IMR-90 (cell line): ENCODE results near the gene MGME1. TPM values are rescaled to one million over a fixed set of nuclear protein-coding genes. Genes with fewer than 3 reads are reported as not detected.

ENCODE experiments used
- ATAC-seq: fragments of 200-7000 bp; cut with Tn5 transposase; 2 replicates; pipeline ENCODE4 v1.9.1; 2020; ENCODE audit warnings: low read depth, mild to moderate bottlenecking, moderate library complexity
- BruUV-seq: library from RNA; stranded (reverse); fragments of 400-500 nt; replicated peaks from 2 replicates; lab custom pipeline; 2021; lab: Mats Ljungman, UMichigan
- CTCF ChIA-PET: fragments of 300-600 bp; formaldehyde crosslinking; extraction: SDS; loops from one replicate; lab custom pipeline; 2021; ENCODE audit warnings: antibody characterized with exemption; lab: Yijun Ruan, JAX
- POLR2A ChIA-PET: fragments of 300-600 bp; sonication (Branson Sonifier 250); formaldehyde crosslinking; loops from one replicate; lab custom pipeline; 2022; ENCODE audit warnings: antibody characterized with exemption; ENCODE audit not compliant: unreplicated experiment; lab: Charles Lee
- DNase-seq: peaks from one replicate; pipeline ENCODE4 v3.0.0; 2013
- H2AFZ ChIP-seq: replicated peaks from 2 replicates; pipeline ENCODE3; 2013; ENCODE audit warnings: low read length, mild to moderate bottlenecking; ENCODE audit not compliant: poor library complexity
- H2AK5ac ChIP-seq: 2 replicates; pipeline ENCODE4 v1.6.1; 2013; ENCODE audit warnings: low read depth, low read length, inconsistent platforms
- H2AK9ac ChIP-seq: replicated peaks from 2 replicates; pipeline ENCODE3; 2013; ENCODE audit warnings: mild to moderate bottlenecking, low read depth, low read length, moderate library complexity; ENCODE audit not compliant: poor library complexity
- H2BK120ac ChIP-seq: 2 replicates; pipeline ENCODE4 v1.6.1; 2013; ENCODE audit warnings: low read depth, low read length, inconsistent platforms
- H2BK15ac ChIP-seq: 3 replicates; pipeline ENCODE4 v1.6.1; 2013; ENCODE audit warnings: low read depth, low read length, inconsistent platforms
- H2BK20ac ChIP-seq: 2 replicates; pipeline ENCODE4 v1.6.1; 2013; ENCODE audit warnings: low read depth, mild to moderate bottlenecking, inconsistent platforms, low read length, moderate library complexity
- H2BK5ac ChIP-seq: 2 replicates; pipeline ENCODE4 v1.6.1; 2013; ENCODE audit warnings: mild to moderate bottlenecking, low read depth, low read length, inconsistent platforms; ENCODE audit not compliant: poor library complexity, severe bottlenecking
- H3K14ac ChIP-seq: replicated peaks from 2 replicates; pipeline ENCODE4 v1.6.1; 2013; ENCODE audit warnings: low read depth, low read length, inconsistent platforms
- H3K18ac ChIP-seq: 2 replicates; pipeline ENCODE4 v1.6.1; 2013; ENCODE audit warnings: low read depth, low read length, control low read depth
- H3K23ac ChIP-seq: 2 replicates; pipeline ENCODE4 v1.6.1; 2013; ENCODE audit warnings: low read depth, low read length, inconsistent platforms
- H3K27ac ChIP-seq: 2 replicates; pipeline ENCODE4 v1.5.1; 2013; ENCODE audit warnings: mild to moderate bottlenecking, control low read depth, low read length; ENCODE audit not compliant: insufficient read depth
- H3K27me3 ChIP-seq: 2 replicates; pipeline ENCODE4 v1.6.1; 2013; ENCODE audit warnings: low read length; ENCODE audit not compliant: control insufficient read depth, insufficient read depth
- H3K36me3 ChIP-seq: 2 replicates; pipeline ENCODE4 v1.6.1; 2013; ENCODE audit warnings: low read length, mixed read lengths; ENCODE audit not compliant: control insufficient read depth, insufficient read depth
- H3K4ac ChIP-seq: 2 replicates; pipeline ENCODE4 v1.6.1; 2013; ENCODE audit warnings: low read depth, low read length, inconsistent platforms
- H3K4me1 ChIP-seq: 2 replicates; pipeline ENCODE4 v1.6.1; 2013; ENCODE audit warnings: low read length, mixed read lengths; ENCODE audit not compliant: control insufficient read depth, insufficient read depth
- H3K4me2 ChIP-seq: 2 replicates; pipeline ENCODE4 v1.6.1; 2013; ENCODE audit warnings: low read depth, mild to moderate bottlenecking, control low read depth, low read length, moderate library complexity
- H3K4me3 ChIP-seq: 2 replicates; pipeline ENCODE4 v1.5.1; 2013; ENCODE audit warnings: low read depth, mild to moderate bottlenecking, control low read depth, low read length, moderate library complexity; ENCODE audit not compliant: insufficient read depth
- H3K56ac ChIP-seq: 2 replicates; pipeline ENCODE4 v1.6.1; 2013; ENCODE audit warnings: low read length, inconsistent platforms; ENCODE audit not compliant: insufficient read depth; ENCODE audit errors: extremely low read depth
- H3K79me1 ChIP-seq, 2 experiments: 2 replicates each; pipeline ENCODE4 v1.6.1; 2013; ENCODE audit warnings: low read length in 2 of 2, inconsistent platforms in 1 of 2, low read depth in 1 of 2
- H3K9ac ChIP-seq: 2 replicates; pipeline ENCODE4 v1.6.1; 2013; ENCODE audit warnings: low read depth, low read length, control low read depth
- H3K9me1 ChIP-seq: 2 replicates; pipeline ENCODE4 v1.6.1; 2013; ENCODE audit warnings: low read length, inconsistent platforms; ENCODE audit not compliant: insufficient read depth
- H3K9me3 ChIP-seq: 2 replicates; pipeline ENCODE4 v1.6.1; 2013; ENCODE audit warnings: low read length; ENCODE audit not compliant: control insufficient read depth, insufficient read depth
- H4K20me1 ChIP-seq: 2 replicates; pipeline ENCODE4 v1.6.1; 2013; ENCODE audit warnings: low read length, inconsistent platforms; ENCODE audit not compliant: insufficient read depth
- H4K5ac ChIP-seq: 2 replicates; pipeline ENCODE4 v1.6.1; 2013; ENCODE audit warnings: mild to moderate bottlenecking, low read depth, low read length, control low read depth
- H4K8ac ChIP-seq, 2 experiments: 2 replicates each; pipeline ENCODE4 v1.6.1; 2013; ENCODE audit warnings: low read depth in 2 of 2, low read length in 2 of 2, control low read depth in 1 of 2, inconsistent platforms in 1 of 2
- H4K91ac ChIP-seq: 2 replicates; pipeline ENCODE4 v1.6.1; 2013; ENCODE audit warnings: low read depth, low read length, inconsistent platforms; ENCODE audit not compliant: insufficient read depth
- BHLHE40 ChIP-seq: fragments of 150-350 bp; IDR thresholded peaks from 2 replicates; pipeline ENCODE4 v1.6.1; 2016; ENCODE audit warnings: mild to moderate bottlenecking, low read depth, low read length
- CEBPB ChIP-seq: IDR thresholded peaks from 2 replicates; pipeline ENCODE4 v1.6.1; 2012; ENCODE audit warnings: low read depth, low read length, improper control_type of control experiment
- CHD1 ChIP-seq: IDR thresholded peaks from 2 replicates; pipeline ENCODE4 v1.6.1; 2012; ENCODE audit warnings: low read depth, low read length, improper control_type of control experiment
- POLR2A ChIP-seq: IDR thresholded peaks from 2 replicates; pipeline ENCODE4 v1.6.1; 2012; ENCODE audit warnings: mild to moderate bottlenecking, low read depth, low read length
- RFX5 ChIP-seq: IDR thresholded peaks from 2 replicates; pipeline ENCODE4 v1.8.0; 2012; ENCODE audit warnings: low read depth, mild to moderate bottlenecking, low read length, moderate library complexity
- WGBS, 2 experiments: methylation state at CpG; one replicate each; pipeline versions ENCODE4 v1.1.5 to v1.1.7; 2013; ENCODE audit warnings: missing lambda C conversion rate in 2 of 2; ENCODE audit not compliant: insufficient read length in 1 of 2; ENCODE audit errors: extremely low coverage in 2 of 2; 5-methylcytosine and 5-hydroxymethylcytosine counted together
- dilution Hi-C: fragments of 300-500 bp; cut with HindIII; formaldehyde crosslinking; loops from one replicate; pipeline ENCODE4 v1.14.3; 2018; ENCODE audit warnings: low sequenced_read_pairs; ENCODE audit not compliant: unreplicated experiment
- in situ Hi-C: fragments of 300-500 bp; cut with MboI; formaldehyde crosslinking; loops from 3 replicates; pipeline ENCODE4 v1.14.3; 2019; ENCODE audit warnings: low sequenced_read_pairs, inconsistent platforms, mixed read lengths
- intact Hi-C: fragments of 100-400 bp; cut with micrococcal nuclease; formaldehyde crosslinking; loops from 2 replicates; pipeline ENCODE4 v1.10.0; 2022
- polyA plus RNA-seq, 3 experiments: library from polyadenylated mRNA; depleted of rRNA; stranded (reverse); fragments of >200 nt; gene quantifications; 2 replicates each; pipeline ENCODE4 v1.2.3, GENCODE V29; 2012; ENCODE audit warnings: low replicate concordance in 1 of 3
- total RNA-seq: library from RNA; depleted of rRNA; stranded (reverse); fragments of >200 nt; gene quantifications from 2 replicates; pipeline ENCODE4 v1.2.3, GENCODE V29; 2012
- TF ChIP-seq, protein P1 (sequence below): conservative IDR thresholded peaks from 2 replicates; pipeline ENCODE4 v1.5.1; 2012; ENCODE audit warnings: mild to moderate bottlenecking, low read depth, low read length, improper control_type of control experiment

Gene MGME1
- total and polyA plus RNA-seq, 2 of the 4 experiments (the other 2 are of a cell fraction): 7.2 to 9.3 TPM

DNA sequence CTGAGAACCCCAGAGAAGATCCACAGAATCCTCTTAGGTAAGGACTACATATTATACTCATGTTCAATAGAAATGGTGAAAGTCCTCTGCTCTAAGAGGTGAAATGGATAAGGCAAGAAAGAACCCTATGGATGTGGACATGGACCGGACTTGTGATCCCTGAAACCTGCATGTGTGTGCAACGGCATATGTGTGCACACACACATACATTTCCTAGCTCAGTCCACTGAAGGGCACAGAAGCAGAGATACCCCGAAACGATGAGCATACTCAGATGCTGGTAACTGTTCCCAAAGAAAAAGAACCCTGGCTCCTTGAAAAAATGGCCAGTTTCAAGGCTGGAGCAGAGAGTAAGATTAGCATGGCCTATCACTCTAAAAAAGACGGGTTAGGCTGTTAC is 22.8 kb upstream of the MGME1 start:
- TF ChIP-seq CHD1 (no peak), BHLHE40 (no peak), POLR2A (no peak), RFX5 (no peak), CEBPB (no peak)
- TF ChIP-seq, protein P1, sequence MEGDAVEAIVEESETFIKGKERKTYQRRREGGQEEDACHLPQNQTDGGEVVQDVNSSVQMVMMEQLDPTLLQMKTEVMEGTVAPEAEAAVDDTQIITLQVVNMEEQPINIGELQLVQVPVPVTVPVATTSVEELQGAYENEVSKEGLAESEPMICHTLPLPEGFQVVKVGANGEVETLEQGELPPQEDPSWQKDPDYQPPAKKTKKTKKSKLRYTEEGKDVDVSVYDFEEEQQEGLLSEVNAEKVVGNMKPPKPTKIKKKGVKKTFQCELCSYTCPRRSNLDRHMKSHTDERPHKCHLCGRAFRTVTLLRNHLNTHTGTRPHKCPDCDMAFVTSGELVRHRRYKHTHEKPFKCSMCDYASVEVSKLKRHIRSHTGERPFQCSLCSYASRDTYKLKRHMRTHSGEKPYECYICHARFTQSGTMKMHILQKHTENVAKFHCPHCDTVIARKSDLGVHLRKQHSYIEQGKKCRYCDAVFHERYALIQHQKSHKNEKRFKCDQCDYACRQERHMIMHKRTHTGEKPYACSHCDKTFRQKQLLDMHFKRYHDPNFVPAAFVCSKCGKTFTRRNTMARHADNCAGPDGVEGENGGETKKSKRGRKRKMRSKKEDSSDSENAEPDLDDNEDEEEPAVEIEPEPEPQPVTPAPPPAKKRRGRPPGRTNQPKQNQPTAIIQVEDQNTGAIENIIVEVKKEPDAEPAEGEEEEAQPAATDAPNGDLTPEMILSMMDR: no peak
- no peak overlapping the region for H3K9ac ChIP-seq
- intact Hi-C loops: no loop called here
- no peak overlapping the region for H3K4me2 ChIP-seq
- H3K9me1 ChIP-seq: peaks cover 3% of the 10 kb centered on the region
- H3K56ac ChIP-seq: no peak overlapping the region
- H3K27me3 ChIP-seq: no peaks in the 10 kb centered on the region
- no peak overlapping the region for H2AK9ac ChIP-seq
- H3K23ac ChIP-seq: no peak overlapping the region
- H3K36me3 ChIP-seq: peaks cover 62% of the 10 kb centered on the region
- H3K18ac ChIP-seq: no peak overlapping the region
- no peak overlapping the region for H3K4me3 ChIP-seq
- H3K4me1 ChIP-seq: no peaks in the 10 kb centered on the region
- no peak overlapping the region for H2AFZ ChIP-seq
- H2AK5ac ChIP-seq: no peak overlapping the region
- ChIA-PET POLR2A (no interaction called here), CTCF (interaction anchor here (0.6 kb wide), 1 partner anchor 340 kb away, joined by 3 read pairs; no protein-coding TSS in a partner anchor)
- ATAC-seq (no peak), DNase-seq (no peak)
- no CpG with 5 or more reads among the region's 5 CpGs for WGBS, 2 experiments
- H3K27ac ChIP-seq: no peak overlapping the region
- H3K9me3 ChIP-seq: no peaks in the 10 kb centered on the region
- H3K14ac ChIP-seq: no peak overlapping the region
- H2BK20ac ChIP-seq: no peak overlapping the region
- H4K8ac ChIP-seq: no peak overlapping the region
- no peak overlapping the region for H2BK5ac ChIP-seq
- no TSS peak for BruUV-seq
- in situ Hi-C loops: no loop called here
- dilution Hi-C loops: no loop called here
- peaks cover 44 to 60% of the 10 kb centered on the region in 2 experiments for H3K79me1 ChIP-seq
- no peak overlapping the region for H2BK120ac ChIP-seq
- no peak overlapping the region for H4K5ac ChIP-seq
- peaks cover 10% of the 10 kb centered on the region for H4K20me1 ChIP-seq
- no peak overlapping the region for H4K91ac ChIP-seq
- no peak overlapping the region for H3K4ac ChIP-seq
- H2BK15ac ChIP-seq: no peak overlapping the region
